ENCODE results near the gene PZP. TPM values are rescaled to one million over a fixed set of nuclear protein-coding genes. Genes with fewer than 3 reads are reported as not detected.

PZP gene
- total and polyA plus RNA-seq, 10 of the 15 experiments (the other 5 are each of a cell fraction or from before 2014, with no cell fraction given): not detected

GRCh38 chr12:9214534-9214933 lies 6.3 kb upstream of the PZP start (continued):
- no peak for TF ChIP-seq POLR2AphosphoS5 (IDR thresholded peaks at IDR 0.05; ENCODE audit: low read length)
- no peak for TF ChIP-seq SIX5 (IDR thresholded peaks at IDR 0.05; ENCODE audit: low read depth, low read length, severe bottlenecking)
- no peak for TF ChIP-seq CHD2 (IDR thresholded peaks at IDR 0.05; ENCODE audit: borderline replicate concordance, low read depth, low read length)
- TF ChIP-seq, protein P1, sequence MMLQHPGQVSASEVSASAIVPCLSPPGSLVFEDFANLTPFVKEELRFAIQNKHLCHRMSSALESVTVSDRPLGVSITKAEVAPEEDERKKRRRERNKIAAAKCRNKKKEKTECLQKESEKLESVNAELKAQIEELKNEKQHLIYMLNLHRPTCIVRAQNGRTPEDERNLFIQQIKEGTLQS (IDR thresholded peaks at IDR 0.05; ENCODE audit: borderline replicate concordance, extremely low read depth, low read depth, low read length): no peak
- TF ChIP-seq EGR1 (IDR thresholded peaks at IDR 0.05; ENCODE audit: borderline replicate concordance in 1 of 2, low read depth in 2 of 2, low read length in 2 of 2): no peak
- TF ChIP-seq RAD51 (IDR thresholded peaks at IDR 0.05): no peak
- TF ChIP-seq STAT1 (conservative IDR thresholded peaks at IDR 0.05): no peak
- TF ChIP-seq, protein P2, sequence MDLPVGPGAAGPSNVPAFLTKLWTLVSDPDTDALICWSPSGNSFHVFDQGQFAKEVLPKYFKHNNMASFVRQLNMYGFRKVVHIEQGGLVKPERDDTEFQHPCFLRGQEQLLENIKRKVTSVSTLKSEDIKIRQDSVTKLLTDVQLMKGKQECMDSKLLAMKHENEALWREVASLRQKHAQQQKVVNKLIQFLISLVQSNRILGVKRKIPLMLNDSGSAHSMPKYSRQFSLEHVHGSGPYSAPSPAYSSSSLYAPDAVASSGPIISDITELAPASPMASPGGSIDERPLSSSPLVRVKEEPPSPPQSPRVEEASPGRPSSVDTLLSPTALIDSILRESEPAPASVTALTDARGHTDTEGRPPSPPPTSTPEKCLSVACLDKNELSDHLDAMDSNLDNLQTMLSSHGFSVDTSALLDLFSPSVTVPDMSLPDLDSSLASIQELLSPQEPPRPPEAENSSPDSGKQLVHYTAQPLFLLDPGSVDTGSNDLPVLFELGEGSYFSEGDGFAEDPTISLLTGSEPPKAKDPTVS (IDR thresholded peaks at IDR 0.05; ENCODE audit: low read depth, low read length): no peak

DNA sequence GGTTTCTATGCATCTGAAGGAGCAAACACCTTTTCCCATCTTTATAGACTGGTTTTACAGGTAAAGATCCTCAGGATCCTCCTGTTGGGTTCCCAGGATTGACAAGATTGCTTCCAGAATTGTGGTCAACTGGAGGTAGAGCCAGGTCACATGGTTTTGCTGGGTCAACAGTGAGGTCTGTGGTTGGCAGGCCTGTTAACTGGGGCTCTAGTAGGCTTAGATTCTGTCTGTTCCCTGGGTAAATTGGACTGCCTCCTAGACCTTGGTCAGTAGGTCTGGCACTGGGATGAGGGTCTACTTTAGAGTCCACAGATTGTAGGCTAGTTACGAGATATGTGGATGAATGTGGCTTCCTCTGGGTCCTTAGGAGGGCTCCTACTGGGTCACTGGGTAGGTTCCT lies 3.5 kb upstream of the PZP start:
- Histone ChIP-seq H3K79me2 (ENCODE audit: control insufficient read depth, insufficient read depth, low read length) (no peaks in the 10 kb centered on the region), H4K20me1 (ENCODE audit: control insufficient read depth, insufficient read depth) (no peaks in the 10 kb centered on the region), H3K27ac (ENCODE audit: control insufficient read depth, insufficient read depth) (no peak overlapping the region), H3K36me3 (ENCODE audit: control insufficient read depth in 2 of 2, insufficient read depth in 2 of 2, low read length in 1 of 2) (no peaks in the 10 kb centered on the region), H2AFZ (ENCODE audit: control insufficient read depth, low read depth, low read length) (no peak overlapping the region), H3K9me3 (replicated peaks; ENCODE audit: control insufficient read depth, insufficient read depth, low read length) (no peaks in the 10 kb centered on the region), H3K27me3 (replicated peaks in 1 of 2; ENCODE audit: control insufficient read depth in 2 of 2, insufficient read depth in 2 of 2, low read length in 1 of 2) (no peaks in the 10 kb centered on the region), H3K4me2 (ENCODE audit: control insufficient read depth, insufficient read depth) (no peak overlapping the region), H3K9ac (ENCODE audit: control insufficient read depth, insufficient read depth, low read length) (no peak overlapping the region), H3K4me3 (no peak overlapping the region), H3K4me1 (ENCODE audit: control insufficient read depth, insufficient read depth, low read length) (no peaks in the 10 kb centered on the region)
- ChIA-PET RAD21 (ENCODE audit: unreplicated experiment) (no interaction called here), CTCF (no interaction called here), POLR2A (no interaction called here), SMC1A (ENCODE audit: uncharacterized antibody, unreplicated experiment) (no interaction called here)
- in situ Hi-C loops (cut with MboI) (no loop called here), intact Hi-C loops (cut with micrococcal nuclease; ENCODE audit: unreplicated experiment) (no loop called here)
- no TSS peak for BruUV-seq (replicated peaks)
- ATAC-seq (no peak), DNase-seq (ENCODE audit: low read depth, low spot score) (no peak), FAIRE-seq (no peak)
- WGBS (ENCODE audit: insufficient coverage, insufficient replicate concordance, low lambda C conversion rate, missing lambda C conversion rate): 0% methylated on average over 1 of the region's 1 CpG
- TF ChIP-seq, protein P3, sequence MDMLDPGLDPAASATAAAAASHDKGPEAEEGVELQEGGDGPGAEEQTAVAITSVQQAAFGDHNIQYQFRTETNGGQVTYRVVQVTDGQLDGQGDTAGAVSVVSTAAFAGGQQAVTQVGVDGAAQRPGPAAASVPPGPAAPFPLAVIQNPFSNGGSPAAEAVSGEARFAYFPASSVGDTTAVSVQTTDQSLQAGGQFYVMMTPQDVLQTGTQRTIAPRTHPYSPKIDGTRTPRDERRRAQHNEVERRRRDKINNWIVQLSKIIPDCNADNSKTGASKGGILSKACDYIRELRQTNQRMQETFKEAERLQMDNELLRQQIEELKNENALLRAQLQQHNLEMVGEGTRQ (IDR thresholded peaks at IDR 0.05; ENCODE audit: borderline replicate concordance, low read depth, low read length): no peak
- no peak for TF ChIP-seq POU2F2 (IDR thresholded peaks at IDR 0.05; ENCODE audit: borderline replicate concordance, low read depth, low read length)
- no peak for TF ChIP-seq TCF12 (IDR thresholded peaks at IDR 0.05; ENCODE audit: low read depth, low read length)
- TF ChIP-seq SMAD5 (IDR thresholded peaks at IDR 0.05; ENCODE audit: low read depth): no peak
- no peak for TF ChIP-seq SREBF2 (IDR thresholded peaks at IDR 0.05; ENCODE audit: low read length)
- TF ChIP-seq STAT3 (IDR thresholded peaks at IDR 0.05; ENCODE audit: low read depth, low read length): no peak
- TF ChIP-seq RELA (IDR thresholded peaks at IDR 0.05; ENCODE audit: borderline replicate concordance, partially characterized antibody): no peak
- TF ChIP-seq, protein P4, sequence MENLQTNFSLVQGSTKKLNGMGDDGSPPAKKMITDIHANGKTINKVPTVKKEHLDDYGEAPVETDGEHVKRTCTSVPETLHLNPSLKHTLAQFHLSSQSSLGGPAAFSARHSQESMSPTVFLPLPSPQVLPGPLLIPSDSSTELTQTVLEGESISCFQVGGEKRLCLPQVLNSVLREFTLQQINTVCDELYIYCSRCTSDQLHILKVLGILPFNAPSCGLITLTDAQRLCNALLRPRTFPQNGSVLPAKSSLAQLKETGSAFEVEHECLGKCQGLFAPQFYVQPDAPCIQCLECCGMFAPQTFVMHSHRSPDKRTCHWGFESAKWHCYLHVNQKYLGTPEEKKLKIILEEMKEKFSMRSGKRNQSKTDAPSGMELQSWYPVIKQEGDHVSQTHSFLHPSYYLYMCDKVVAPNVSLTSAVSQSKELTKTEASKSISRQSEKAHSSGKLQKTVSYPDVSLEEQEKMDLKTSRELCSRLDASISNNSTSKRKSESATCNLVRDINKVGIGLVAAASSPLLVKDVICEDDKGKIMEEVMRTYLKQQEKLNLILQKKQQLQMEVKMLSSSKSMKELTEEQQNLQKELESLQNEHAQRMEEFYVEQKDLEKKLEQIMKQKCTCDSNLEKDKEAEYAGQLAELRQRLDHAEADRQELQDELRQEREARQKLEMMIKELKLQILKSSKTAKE (IDR thresholded peaks at IDR 0.05; ENCODE audit: low read depth, poor library complexity, severe bottlenecking): no peak
- TF ChIP-seq, protein P5, sequence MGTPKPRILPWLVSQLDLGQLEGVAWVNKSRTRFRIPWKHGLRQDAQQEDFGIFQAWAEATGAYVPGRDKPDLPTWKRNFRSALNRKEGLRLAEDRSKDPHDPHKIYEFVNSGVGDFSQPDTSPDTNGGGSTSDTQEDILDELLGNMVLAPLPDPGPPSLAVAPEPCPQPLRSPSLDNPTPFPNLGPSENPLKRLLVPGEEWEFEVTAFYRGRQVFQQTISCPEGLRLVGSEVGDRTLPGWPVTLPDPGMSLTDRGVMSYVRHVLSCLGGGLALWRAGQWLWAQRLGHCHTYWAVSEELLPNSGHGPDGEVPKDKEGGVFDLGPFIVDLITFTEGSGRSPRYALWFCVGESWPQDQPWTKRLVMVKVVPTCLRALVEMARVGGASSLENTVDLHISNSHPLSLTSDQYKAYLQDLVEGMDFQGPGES (IDR thresholded peaks at IDR 0.05): no peak
- TF ChIP-seq ATF7 (IDR thresholded peaks at IDR 0.05; ENCODE audit: low read depth): no peak
